GM23338 (cell line): ENCODE results near the gene MTRF1L. TPM values are rescaled to one million over a fixed set of nuclear protein-coding genes. Genes with fewer than 3 reads are reported as not detected.

ENCODE experiments used
- ATAC-seq: fragments of 200-7000 bp; cut with Tn5 transposase; 3 replicates; pipeline ENCODE4 v1.9.1; 2020
- DNase-seq: peaks from one replicate; pipeline ENCODE4 v3.0.0-alpha.2; 2015; ENCODE audit warnings: low spot score
- H2AFZ ChIP-seq: fragments of 200-600 bp; sonication (generic); 2 replicates; pipeline ENCODE4 v1.8.0; 2016; ENCODE audit warnings: antibody characterized with exemption, mild to moderate bottlenecking, moderate library complexity
- H3F3A ChIP-seq: fragments of 200-600 bp; sonication (generic); replicated peaks from 2 replicates; pipeline ENCODE4 v1.8.0; 2017; ENCODE audit warnings: antibody characterized with exemption, mixed run types, low read depth
- H3K27ac ChIP-seq: fragments of 200-600 bp; sonication (generic); 2 replicates; pipeline ENCODE4 v1.6.1; 2016; ENCODE audit warnings: low read depth
- H3K27me3 ChIP-seq: fragments of 200-600 bp; sonication (generic); 2 replicates; pipeline ENCODE4 v1.8.0; 2016; ENCODE audit warnings: mild to moderate bottlenecking, mixed run types, moderate library complexity; ENCODE audit not compliant: insufficient read depth
- H3K36me3 ChIP-seq: fragments of 200-600 bp; sonication (generic); 2 replicates; pipeline ENCODE4 v1.8.0; 2016; ENCODE audit warnings: mild to moderate bottlenecking; ENCODE audit not compliant: insufficient read depth
- H3K4me1 ChIP-seq: fragments of 200-600 bp; sonication (generic); 2 replicates; pipeline ENCODE4 v1.8.0; 2016; ENCODE audit warnings: mild to moderate bottlenecking, moderate library complexity; ENCODE audit not compliant: insufficient read depth
- H3K4me2 ChIP-seq: fragments of 200-600 bp; sonication (generic); 2 replicates; pipeline ENCODE4 v1.7.1; 2017; ENCODE audit warnings: mixed run types
- H3K4me3 ChIP-seq: fragments of 200-600 bp; sonication (generic); 2 replicates; pipeline ENCODE4 v1.6.1; 2016; ENCODE audit warnings: mixed run types
- H3K79me2 ChIP-seq: fragments of 200-600 bp; sonication (generic); replicated peaks from 2 replicates; pipeline ENCODE4 v1.8.0; 2017; ENCODE audit warnings: mild to moderate bottlenecking; ENCODE audit not compliant: insufficient read depth
- H3K9me2 ChIP-seq: fragments of 200-600 bp; sonication (generic); 2 replicates; pipeline ENCODE4 v1.8.0; 2017; ENCODE audit not compliant: insufficient read depth
- H4K20me1 ChIP-seq: fragments of 200-600 bp; sonication (generic); replicated peaks from 2 replicates; pipeline ENCODE4 v1.8.0; 2017; ENCODE audit warnings: mild to moderate bottlenecking; ENCODE audit not compliant: insufficient read depth
- H3K27ac Mint-ChIP-seq: 2 replicates; pipeline ENCODE4 v1.8.0; 2020; ENCODE audit warnings: inconsistent platforms, mild to moderate bottlenecking, moderate library complexity, mixed read lengths
- H3K27me3 Mint-ChIP-seq: 3 replicates; pipeline ENCODE4 v1.8.0; 2022; ENCODE audit warnings: low read depth, mild to moderate bottlenecking, moderate library complexity, mixed read lengths, inconsistent platforms; ENCODE audit not compliant: insufficient read depth, poor library complexity
- H3K36me3 Mint-ChIP-seq: 3 replicates; pipeline ENCODE4 v1.8.0; 2021; ENCODE audit warnings: low read depth, mild to moderate bottlenecking, inconsistent platforms, moderate library complexity, mixed read lengths
- H3K4me1 Mint-ChIP-seq: 3 replicates; pipeline ENCODE4 v1.8.0; 2020; ENCODE audit warnings: mild to moderate bottlenecking, inconsistent platforms, mixed read lengths
- H3K4me3 Mint-ChIP-seq: 3 replicates; pipeline ENCODE4 v1.8.0; 2021; ENCODE audit warnings: moderate library complexity, mild to moderate bottlenecking, inconsistent platforms, mixed read lengths
- H3K9me3 Mint-ChIP-seq: 3 replicates; pipeline ENCODE4 v1.8.0; 2020; ENCODE audit warnings: moderate library complexity, mild to moderate bottlenecking, inconsistent platforms, mixed read lengths
- CREB1 ChIP-seq: fragments of 250-450 bp; sonication (Bioruptor Pico); IDR thresholded peaks from 2 replicates; pipeline ENCODE4 v1.5.0; 2020; ENCODE audit warnings: low read depth, mild to moderate bottlenecking, moderate library complexity
- EZH2phosphoT487 ChIP-seq: fragments of 200-600 bp; sonication (generic); IDR thresholded peaks from one replicate; pipeline ENCODE4 v1.8.1; 2018; ENCODE audit warnings: antibody characterized with exemption; ENCODE audit not compliant: unreplicated experiment
- JUNB ChIP-seq: IDR thresholded peaks from one replicate; pipeline ENCODE4 v1.6.1; 2016; ENCODE audit warnings: antibody characterized with exemption; ENCODE audit not compliant: unreplicated experiment
- POLR2AphosphoS5 ChIP-seq: IDR thresholded peaks from 2 replicates; pipeline ENCODE4 v1.6.1; 2016; ENCODE audit warnings: antibody characterized with exemption, low read depth
- ZNF331 ChIP-seq: fragments of 250-450 bp; sonication (Bioruptor Pico); IDR thresholded peaks from 2 replicates; pipeline ENCODE4 v1.5.0; 2020; ENCODE audit warnings: low read depth, mild to moderate bottlenecking, moderate library complexity
- polyA plus RNA-seq: library from polyadenylated mRNA; unstranded; fragments of >200 nt; fragmentation: Nextera tagmentation; extraction: Ambion mirVana; gene quantifications from 2 replicates; pipeline ENCODE4 v1.2.1, GENCODE V29; 2016
- total RNA-seq: library from RNA; depleted of rRNA; stranded (reverse); fragments of >200 nt; shearing (Covaris generic); gene quantifications from 2 replicates; pipeline ENCODE4 v1.2.3, GENCODE V29; 2014

Gene MTRF1L
- total and polyA plus RNA-seq, 2 experiments from 2014 or later = 20.5 to 28.3 TPM

DNA sequence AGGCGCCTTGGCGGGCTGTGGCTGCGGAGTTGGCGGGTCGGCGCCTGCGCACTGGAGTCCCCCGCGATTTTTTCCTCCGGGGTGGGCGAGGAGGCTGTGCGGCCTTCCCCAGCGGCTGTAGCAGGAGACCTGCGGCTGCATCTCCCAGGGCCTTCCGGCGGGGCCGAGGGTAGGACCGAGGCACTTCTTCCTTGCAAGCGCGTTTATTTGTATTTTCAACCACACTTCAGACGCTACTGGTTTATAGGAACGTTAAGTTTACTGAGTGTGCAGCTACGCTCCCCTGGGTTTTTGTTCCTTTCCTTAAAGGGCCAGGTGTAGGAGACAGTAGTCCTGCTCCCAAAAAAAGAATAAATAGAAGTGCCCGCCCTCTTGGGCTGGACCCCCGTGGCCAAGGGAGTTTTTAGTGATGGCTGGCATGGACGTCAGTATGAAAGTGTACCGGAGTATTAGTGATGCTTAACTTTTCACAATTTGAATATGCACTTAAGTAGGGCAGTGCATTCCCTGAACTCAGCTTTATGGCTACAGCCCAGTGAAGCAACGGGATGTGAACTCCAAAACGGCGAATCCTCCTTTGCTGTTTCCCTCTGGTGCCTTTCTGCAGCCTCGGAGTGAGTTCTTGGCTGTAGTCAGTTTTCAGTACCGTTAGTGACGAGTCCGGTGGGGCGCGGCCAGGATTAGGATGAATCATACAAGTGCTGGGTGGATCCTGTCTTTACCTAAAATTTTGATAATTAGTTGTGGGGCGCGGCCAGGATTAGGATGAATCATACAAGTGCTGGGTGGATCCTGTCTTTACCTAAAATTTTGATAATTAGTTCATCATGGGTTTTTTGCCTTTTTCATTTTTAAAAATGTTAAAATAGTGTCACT is 18.6 kb downstream of the MTRF1L start:
- H4K20me1 ChIP-seq = peaks cover 32% of the 10 kb centered on the region
- H2AFZ ChIP-seq = peak overlapping the region; percentile 5; the same call in 1 of the 2 replicates
- peak overlapping the region; percentile 89 for H3K4me2 ChIP-seq
- H3K79me2 ChIP-seq = peaks cover 75% of the 10 kb centered on the region
- peaks cover 22% of the 10 kb centered on the region for H3K4me1 Mint-ChIP-seq
- peaks cover 34% of the 10 kb centered on the region; the same call in 2 of the 3 replicates for H3K36me3 Mint-ChIP-seq
- no peaks in the 10 kb centered on the region for H3K9me3 Mint-ChIP-seq
- H3K4me1 ChIP-seq = peaks cover 32% of the 10 kb centered on the region
- no peaks in the 10 kb centered on the region for H3F3A ChIP-seq
- DNase-seq (peak; percentile 42), ATAC-seq (peak; percentile 62)
- no peaks in the 10 kb centered on the region for H3K9me2 ChIP-seq
- peaks cover 10% of the 10 kb centered on the region for H3K27me3 Mint-ChIP-seq
- no peaks in the 10 kb centered on the region for H3K27me3 ChIP-seq
- peak overlapping the region; percentile 99 for H3K4me3 Mint-ChIP-seq
- TF ChIP-seq POLR2AphosphoS5 (peak; percentile 72; the same call in 1 of the 2 replicates), EZH2phosphoT487 (no peak)
- peak overlapping the region; percentile 100 for H3K27ac Mint-ChIP-seq
- peak overlapping the region; percentile 97 for H3K4me3 ChIP-seq
- peak overlapping the region; percentile 91 for H3K27ac ChIP-seq
- peaks cover 4% of the 10 kb centered on the region; the same call in 1 of the 2 replicates for H3K36me3 ChIP-seq

GRCh38 chr6:152982904-152983636 is 19.4 kb downstream of the MTRF1L start, which contains the start of gene FBXO5:
Gene FBXO5, minus strand, starts transcription at chr6:152983041. Its CDS starts 82 bp downstream, at chr6:152982959.
- peaks cover 28% of the 10 kb centered on the region for H3K4me1 Mint-ChIP-seq
- H3K36me3 Mint-ChIP-seq = peaks cover 40% of the 10 kb centered on the region; the same call in 2 of the 3 replicates
- peaks cover 83% of the 10 kb centered on the region for H3K79me2 ChIP-seq
- H3K4me2 ChIP-seq = peak within 1 kb of the TSS; percentile 89
- DNase-seq = peak; percentile 97
- peak; percentile 86 for ATAC-seq
- peak within 1 kb of the TSS; percentile 97 for H3K4me3 ChIP-seq
- peaks cover 38% of the 10 kb centered on the region for H3K4me1 ChIP-seq
- peaks cover 10% of the 10 kb centered on the region; the same call in 1 of the 2 replicates for H3K36me3 ChIP-seq
- no peaks in the 10 kb centered on the region for H3F3A ChIP-seq
- TF ChIP-seq POLR2AphosphoS5 (peak; percentile 84), ZNF331 (CRISPR knock-in tag) (no peak), CREB1 (CRISPR knock-in tag) (0 out of 2 replicates have a peak, but pooled peaks have one; percentile 6), JUNB (no peak)
- H3K27ac ChIP-seq = peak within 1 kb of the TSS; percentile 91
- H3K27me3 ChIP-seq = no peaks in the 10 kb centered on the region
- H3K27ac Mint-ChIP-seq = peak within 1 kb of the TSS; percentile 100
- H3K27me3 Mint-ChIP-seq = peaks cover 12% of the 10 kb centered on the region
- peak within 1 kb of the TSS; percentile 5; the same call in 1 of the 2 replicates for H2AFZ ChIP-seq
- H3K9me2 ChIP-seq = no peaks in the 10 kb centered on the region
- H3K9me3 Mint-ChIP-seq = no peaks in the 10 kb centered on the region
- H4K20me1 ChIP-seq = peaks cover 39% of the 10 kb centered on the region
- peak within 1 kb of the TSS; percentile 99 for H3K4me3 Mint-ChIP-seq
